SKM-1 treated with dmso at 0.1 percent for 144 hours (cell line): ENCODE measurements around the gene TK2.
"Not testable (repeated sequence)": the region's sequence is repeated elsewhere in the genome, so short reads cannot be mapped to it uniquely, and the experiment has no call there.

ENCODE experiments used
- DNase-seq: peaks from one replicate; lab custom pipeline; 2025; ENCODE audit not compliant: unreplicated experiment; lab: John Stamatoyannopoulos, UW

The TK2 gene

DNA sequence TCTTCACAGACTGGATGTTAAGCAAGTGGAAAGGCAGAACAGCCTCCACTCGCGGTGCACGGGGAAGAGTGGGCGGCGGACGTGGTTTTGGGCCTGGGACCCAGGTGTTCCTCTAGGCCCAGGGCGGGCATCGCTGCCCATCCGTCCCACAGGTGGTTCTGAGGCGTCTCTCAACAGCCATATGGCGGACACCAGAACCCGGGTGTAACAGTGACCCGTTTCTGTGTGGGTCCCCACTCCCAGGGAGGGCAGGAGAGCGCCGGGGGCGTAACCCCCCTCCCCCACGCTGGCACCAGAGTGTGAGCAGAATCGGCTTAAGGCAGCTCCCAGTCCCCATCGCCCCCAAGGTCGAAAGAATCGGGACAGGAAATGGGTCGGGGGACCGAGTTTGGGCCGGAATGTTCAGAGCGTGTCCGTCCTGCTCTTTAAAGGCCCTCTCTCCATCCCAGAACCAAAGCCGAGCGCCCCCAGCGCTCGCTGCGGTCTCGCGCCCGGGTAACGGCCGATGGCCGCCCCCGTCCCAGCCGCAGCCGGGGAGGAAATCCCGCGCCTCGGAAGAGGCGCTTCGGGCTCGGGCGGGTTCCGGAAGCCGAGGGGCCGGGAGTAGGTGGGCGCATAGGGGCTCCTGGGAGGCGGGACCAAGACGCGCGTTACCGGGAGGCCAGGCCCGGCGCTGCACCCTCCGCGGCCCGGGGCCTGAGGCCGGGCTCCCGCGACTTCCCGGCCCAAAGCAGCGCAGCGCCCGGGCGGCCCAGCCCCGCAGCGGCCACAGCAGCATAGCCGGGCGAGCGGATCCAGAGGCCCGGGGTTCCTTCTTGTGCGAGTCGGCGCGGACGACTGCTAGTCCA, at the start of gene TK2:
TK2 (minus strand) TSS at position 839 of the 848 bp plus-strand sequence; CDS start at position 778, 61 bp downstream.
- DNase-seq = no peak

DNA sequence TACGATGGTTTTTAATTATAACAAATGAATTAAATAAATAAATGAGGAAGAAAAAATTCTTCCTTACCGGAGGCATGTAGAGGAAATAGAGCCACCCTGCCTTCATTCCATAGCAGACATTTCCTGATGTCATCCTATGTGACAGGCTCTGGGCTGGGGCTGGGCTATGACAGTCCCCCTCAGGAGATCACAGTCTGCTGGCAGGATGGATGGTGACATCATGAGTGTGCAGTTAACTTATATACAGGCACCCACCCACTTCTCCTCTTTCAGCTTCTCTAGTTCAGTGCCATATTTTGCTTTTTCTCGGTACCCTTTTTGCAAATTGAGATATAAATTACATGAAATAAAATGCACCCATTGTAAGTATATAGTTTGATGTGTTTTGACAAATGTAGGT, 48.2 kb upstream of the TK2 start:
- no peak for DNase-seq

DNA sequence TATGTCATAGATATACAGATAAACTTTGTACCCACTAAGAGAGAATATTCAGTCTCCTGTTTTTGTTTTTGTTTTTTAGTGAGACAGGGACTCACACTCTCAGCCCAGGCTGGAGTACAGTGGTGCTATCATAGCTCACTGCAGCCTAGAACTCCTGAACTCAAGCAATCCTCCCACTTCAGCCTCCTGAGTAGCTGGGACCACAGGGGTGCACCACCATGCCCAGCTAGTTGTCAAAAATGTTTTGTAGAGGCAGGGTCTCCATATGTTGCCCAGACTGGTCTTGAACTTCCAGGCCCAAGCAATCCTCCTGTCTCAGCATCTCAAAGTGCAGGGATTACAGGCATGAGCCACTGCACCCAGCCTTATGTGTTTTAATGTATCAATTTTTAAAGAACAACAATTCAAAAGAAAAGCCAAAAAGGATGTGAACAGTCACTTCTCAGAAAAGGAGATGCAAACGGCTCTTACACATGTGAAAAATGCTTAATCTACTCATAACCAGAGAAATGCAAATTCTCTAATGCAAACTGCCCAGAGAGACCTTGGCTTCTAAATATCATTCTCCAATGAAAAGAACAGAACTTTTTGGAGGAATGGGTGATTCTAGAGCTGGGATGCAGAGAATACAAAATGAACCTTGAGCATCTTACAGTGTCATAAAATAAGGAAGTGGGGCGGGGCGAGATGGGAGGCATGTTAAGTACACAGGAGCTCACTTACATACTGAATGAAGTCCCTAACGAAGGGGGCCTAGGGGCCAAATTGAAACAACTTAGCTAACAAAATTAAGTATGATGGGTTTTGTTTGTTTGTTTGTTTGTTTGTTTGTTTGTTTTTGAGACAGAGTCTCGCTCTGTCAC, 47.3 kb upstream of the TK2 start:
- no peak for DNase-seq

DNA sequence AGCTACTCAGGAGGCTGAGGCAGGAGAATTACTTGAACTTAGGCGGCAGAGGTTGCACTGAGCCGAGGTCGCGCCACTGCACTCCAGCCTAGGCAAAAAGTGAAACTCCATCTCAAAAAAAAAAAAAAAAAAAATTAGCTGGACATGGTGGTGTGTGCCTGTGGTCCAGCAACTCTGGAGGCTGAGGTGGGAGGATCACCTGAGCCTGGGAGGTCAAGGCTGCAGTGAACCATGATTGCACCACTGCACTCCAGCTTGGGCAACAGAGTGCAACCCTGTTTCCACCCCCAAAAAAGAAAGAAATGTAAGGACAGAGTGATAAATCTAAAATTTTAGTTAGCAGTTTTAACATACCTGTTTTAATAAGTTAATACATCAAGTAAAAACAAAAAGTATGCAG, 46.6 kb upstream of the TK2 start:
- not testable (repeated sequence) for DNase-seq

DNA sequence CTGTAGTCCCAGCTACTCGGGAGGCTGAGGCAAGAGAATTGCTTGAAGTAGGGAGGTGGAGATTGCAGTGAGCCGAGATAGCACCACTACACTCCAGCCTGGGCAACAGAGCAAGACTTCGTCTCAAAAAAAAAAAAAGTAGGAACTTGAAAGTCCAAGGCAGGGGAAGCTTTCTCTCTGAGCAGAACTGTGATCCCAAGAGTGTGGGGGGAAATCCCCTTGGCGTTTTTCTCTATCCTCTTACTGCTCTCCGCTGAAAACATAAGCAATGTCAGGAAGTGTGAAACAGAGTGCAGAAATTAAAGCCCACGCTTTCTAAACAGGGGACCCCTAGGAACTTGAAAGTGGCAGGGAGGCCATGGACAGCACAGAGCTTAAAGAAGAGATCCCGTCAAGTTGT, 44.8 kb upstream of the TK2 start:
- no peak for DNase-seq

DNA sequence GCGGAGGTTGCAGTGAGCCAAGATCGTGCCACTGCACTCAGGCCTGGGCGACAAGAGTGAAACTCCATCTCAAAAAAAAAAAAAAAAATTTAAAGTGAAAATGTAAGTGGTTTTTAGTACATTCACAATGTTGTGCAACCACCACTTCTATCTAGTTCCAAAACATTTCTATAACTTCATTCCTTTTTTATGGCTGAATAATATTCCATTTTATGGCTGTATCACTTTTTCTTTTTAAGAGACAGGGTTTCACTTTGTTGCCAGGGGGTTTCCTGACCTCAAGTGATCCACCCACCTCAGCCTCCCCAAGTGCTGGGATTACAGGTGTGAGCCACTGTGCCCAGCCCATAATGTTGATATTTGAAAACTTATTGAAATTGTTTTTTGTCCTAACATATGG, 42.9 kb upstream of the TK2 start:
- DNase-seq = no peak

DNA sequence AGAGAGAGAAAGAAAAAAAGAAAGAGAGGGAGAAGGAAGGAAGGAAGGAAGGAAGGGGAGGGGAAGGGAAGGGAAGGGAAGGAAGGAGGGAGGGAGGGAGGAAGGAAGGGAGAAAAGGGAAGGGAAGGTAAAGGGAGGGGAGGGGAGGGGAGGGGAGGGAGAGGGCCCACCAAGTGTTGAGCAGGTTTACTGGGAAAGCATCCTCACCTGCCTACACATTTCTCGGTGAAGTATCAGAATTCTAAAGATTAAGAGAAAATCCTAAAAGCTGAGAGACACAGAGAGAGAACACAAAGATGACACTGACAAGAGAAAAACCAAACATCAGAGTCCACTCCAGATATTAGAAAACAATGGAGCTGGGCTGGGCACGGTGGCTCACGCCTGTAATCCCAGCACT, 42.3 kb upstream of the TK2 start:
- DNase-seq = no peak

DNA sequence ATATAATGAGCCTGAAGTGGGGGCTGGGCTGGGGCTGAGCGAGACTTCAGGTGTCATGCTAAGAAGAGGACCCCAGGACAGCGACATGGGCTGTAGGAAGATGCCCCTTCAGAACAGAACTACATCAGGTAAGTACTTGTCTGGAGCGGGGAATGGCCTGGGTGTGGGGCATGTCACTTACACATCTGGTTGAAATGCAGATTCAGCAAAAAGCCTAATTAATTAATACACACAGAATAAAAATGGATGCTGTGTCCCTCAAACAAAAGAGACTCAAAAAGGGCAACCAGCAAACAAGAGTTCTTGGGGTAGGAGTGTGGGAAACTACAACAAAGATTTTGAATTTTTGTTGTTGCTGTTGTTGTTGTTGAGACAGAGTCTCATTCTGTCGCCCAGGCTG, 41.1 kb upstream of the TK2 start:
- no peak for DNase-seq

DNA sequence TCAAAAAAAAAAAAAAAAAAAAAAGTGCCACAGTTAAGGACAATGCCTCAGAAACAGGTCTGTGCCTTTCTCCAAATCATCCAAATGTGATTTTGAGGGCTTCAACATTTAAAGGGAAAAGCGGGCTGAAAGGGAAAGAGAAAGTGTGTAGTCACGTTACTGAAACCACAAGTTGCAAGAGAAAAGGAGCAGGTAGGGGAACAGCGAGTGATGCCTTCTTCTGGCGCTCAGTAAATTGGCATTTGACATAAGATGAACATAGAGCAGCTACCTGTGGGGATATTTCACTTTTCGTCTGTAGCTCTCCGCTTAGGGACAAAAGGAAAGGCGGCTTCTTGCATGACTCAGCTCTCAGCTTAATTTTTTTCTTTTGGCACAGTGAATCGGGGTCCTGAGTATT, 40.4 kb upstream of the TK2 start:
- DNase-seq = no peak

DNA sequence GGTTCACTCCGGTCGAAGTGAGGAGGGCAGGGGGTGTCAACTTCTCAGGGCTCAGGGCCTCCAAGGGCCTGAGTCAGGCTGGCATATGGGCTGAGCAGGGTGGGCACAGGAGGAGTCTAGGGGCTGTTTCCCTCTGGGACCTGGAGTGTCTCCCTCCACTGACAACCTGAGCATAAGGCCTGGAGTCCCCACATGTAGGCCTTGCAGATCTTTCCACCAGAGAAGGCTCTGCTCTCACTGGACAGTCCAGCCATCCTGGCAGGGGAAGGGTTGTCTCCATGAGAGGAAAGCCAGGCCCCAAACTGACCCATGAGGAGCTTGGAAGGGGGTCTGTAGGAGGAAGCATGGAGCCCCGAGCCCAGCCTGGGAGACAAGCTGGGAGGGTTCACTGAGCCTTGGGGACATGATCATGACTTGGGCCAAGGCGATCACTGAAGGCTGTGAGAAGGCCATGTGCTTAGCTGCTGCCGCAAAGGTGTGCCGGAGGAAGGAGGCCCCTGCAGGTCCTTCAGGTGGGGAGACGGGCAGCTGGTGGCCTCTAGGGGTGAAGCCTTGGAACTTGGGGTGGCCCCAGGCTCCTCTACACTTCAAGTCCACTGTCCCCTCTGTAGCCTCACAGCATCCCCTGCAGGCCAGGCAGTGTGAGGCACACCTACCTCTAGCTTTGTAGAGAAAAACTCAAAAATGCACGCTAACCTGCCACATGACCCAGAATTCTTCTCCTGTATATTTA, 39.2 kb upstream of the TK2 start:
- DNase-seq = peak; percentile 57

DNA sequence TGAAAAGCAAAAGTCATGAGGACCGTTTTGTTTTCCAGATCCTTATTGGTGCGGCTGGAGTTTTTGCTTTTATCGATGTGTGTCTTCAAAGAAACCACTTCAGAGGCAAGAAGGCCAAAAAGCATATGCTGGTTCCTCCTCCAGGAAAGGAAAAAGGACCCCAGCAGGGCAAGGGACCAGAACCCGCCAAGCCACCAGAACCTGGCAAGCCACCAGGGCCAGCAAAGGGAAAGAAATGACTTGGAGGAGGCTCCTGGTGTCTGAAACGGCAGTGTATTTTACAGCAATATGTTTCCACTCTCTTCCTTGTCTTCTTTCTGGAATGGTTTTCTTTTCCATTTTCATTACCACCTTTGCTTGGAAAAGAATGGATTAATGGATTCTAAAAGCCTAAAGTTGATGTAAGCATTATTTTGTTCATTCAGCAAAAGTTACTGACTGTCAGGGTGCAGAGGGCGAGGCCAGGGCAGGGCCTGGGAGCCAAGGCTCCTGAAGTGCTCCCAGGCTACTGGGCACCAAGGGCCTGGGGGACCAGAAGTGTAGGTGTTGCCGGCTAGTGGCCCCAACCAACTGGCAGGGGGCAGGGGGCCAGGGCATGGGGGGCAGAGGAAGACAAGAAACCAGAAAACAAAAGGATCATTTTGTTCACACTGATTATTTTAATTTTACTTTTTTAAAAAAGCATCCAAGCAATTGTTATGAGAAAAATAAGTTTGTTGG, 38.1 kb upstream of the TK2 start:
- DNase-seq = no peak

DNA sequence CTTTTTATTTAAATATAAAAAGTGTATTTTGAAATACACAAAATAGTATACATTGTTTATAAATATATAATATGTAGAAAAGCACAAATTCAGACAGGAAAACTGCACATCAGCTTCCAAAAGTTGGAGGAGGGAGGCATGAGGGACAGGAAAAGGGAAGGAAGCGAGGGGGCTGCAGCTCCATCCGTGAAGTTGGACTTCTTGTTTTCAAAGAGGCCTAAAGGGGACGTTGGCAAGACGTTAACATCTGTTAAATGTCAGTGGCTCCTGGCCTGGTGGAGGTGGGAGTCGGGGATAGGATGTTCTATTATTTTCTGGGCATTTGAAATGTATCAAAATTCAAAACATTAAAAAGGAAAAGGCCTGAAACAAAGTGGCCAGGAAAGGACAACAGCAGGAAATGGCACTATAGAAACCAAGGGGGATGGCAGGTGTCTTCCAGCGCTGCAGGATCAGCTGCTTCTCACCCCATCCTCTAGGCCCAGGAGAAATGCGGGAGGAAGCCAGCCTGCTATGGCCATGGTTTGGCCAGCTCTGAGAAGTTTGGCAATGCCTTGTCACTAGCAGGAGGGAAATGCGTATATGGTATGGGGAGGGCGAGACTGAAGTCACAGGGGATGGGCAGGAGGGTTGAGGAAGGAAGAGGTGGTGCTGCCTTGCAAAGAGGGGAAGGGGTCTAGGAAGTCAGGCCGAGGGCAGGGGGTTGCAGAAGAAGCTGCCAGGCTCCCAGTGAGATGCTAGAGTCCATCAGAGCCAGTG, 35.7 kb upstream of the TK2 start:
- peak; percentile 57 for DNase-seq

DNA sequence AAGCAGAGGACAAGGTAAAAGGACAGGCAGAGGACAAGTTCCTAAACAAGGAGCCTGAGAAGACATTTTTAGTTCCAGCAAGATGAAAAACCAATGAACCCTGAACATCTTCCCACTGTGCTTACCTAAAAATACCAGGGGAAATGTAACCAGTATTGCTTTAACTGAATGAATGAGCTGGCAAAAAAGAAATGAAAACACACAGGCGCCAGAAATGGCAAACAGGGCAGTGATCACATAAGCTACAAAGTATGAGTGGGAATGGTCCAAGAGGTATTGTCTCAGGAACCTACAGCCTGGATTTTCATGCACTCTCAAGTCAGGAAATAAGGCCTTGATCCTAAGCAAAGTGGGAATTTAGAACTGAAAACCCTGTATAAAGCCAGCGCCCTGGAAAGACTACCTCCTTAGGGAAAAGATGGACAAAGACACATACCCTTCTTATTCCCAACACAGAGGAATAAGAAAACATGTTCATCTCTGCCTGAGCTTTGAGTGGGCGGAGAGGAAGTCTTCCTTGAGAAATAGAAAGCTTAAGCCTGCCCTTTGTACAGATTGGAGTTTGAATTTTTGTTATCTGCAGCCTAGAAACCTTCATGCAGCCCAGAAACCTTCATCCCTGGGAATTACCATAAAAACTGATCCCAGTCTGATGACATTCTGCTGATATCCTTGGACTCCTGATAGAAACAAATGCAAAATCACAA, 31.5 kb upstream of the TK2 start:
- no peak for DNase-seq

DNA sequence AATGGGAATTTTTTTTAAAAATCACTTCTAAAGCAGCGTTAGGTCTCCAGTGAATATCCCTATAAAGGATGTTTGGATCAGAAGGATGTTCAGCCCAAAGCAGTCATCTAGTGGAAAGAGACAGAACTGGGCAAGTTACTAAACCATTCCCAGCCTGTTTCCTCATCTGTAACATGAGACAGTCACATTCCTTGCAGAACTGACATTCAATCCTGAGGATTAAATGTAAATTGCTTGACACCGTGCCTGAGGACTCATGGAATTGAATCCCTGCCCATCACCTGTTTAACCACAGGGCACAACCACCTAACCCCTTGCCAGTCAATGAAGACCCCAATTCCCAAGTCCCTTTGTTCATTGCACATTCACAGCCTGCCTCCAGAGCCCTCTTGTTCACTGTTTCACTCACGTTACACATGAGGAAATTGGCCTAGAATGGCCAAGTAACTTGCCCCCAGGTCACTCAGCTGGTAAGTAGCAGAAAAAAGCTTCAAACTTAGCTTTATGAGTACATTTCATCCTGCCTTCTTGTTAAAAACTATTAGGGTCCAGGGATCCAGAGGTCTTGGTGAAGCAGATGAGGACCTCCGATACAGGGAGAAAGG, 30.8 kb upstream of the TK2 start:
- DNase-seq = no peak

DNA sequence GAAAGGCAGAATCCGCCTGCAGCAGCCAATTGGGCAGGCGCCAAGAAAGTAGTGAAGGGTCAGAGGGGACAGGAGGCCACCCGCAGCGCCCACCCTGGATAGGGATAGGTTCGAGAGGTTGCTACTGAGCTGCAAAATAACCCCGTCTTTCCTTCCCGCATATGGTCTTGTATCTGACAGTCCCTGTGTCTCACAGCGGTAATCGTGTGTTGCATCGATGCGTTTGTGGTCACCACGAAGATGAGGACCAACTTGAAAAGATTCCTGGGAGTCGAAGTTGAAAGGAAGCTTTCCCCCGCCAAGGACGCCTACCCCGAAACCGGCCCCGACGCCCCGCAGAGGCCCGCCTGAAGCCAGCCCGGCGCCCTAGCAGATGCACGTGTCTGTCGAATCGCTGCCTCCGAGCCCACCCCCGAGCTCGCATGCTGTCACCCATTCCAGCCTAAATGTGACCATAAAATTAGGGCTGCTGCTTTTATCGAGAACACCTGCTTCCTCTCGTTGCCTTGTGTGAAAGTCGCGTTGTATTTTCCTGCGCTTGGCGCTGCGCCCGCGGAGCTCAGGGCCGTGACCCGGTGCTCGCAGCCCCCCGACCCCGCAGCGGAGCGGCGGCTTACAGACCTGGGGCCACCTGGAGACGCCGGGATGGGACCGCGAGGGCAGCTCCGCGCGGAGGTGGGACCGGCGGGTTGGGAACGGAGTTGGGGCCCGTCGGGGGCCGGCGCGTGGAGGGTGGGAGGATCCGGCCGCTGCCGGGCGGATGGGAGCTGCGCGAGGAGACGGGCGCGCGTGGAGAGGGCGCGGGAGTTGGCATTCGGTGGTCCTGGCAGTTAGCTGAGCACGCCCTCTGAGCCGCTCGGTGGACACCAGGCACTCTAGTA, 29.0 kb upstream of the TK2 start, which contains the start of gene CMTM2:
CMTM2 (plus strand) TSS at position 813 of the 881 bp plus-strand sequence. CDS start 145 bp downstream, outside the sequence.
- DNase-seq = no peak

DNA sequence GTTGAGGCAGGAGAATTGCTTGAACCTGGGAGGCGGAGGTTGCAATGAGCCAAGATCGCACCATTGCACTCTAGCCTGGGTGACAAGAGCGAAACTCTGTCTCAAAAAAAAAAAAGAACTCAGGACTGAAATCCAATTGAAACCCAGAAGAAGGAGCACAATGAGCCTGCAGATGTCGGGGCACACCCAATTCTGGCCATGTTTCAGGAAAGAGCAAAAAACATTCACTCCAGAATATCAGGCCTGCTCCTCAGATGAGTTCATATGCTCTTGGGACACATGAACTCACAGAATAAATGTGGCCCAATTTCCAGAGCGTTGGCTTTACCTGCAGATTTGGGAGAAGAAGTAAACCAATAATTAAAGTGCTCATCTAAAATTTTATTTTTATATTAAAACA, 26.4 kb upstream of the TK2 start:
- no peak for DNase-seq

DNA sequence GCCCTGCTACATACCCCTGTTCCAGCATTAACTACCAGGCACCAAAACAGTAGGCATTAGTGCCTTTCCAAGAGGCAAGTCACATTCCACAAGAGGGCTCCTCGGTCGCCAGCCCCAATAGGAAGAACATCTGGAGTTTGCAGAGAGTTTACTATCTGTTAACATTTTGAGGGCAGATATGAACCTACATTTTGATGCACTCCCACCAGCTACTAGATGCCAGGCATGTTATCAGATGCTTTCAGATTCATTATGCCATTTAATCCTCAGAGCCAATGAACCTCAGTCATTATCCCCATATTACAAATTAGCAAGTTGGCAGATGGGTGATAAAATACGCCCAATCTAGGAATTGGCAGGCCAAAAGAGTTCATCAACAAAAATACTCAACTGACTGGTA, 25.1 kb upstream of the TK2 start:
- DNase-seq = no peak

DNA sequence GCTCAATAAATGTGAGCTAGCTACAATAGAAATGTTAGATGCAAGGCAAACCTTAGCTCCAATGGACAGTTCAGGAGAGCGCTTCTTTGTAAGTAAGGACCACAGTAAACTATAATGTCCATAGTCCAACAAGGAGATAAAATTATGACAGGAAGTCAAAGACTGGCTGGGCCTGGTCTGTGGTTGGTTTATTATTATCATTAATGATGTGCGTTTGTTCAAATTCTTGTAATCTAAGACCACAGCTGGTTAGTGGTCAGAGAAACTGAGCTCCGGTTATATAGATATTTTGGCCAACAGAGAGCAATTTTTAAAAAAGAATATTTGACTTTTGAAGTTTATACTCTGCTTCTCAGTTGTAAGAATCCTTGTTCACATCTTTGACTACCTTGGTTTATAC, 24.6 kb upstream of the TK2 start:
- DNase-seq = no peak
